Mucosa of descending colon (tissue), 3 donors: ENCODE results near the gene KRTAP1-5. TPM values are rescaled to one million over a fixed set of nuclear protein-coding genes. Genes with fewer than 3 reads are reported as not detected.
"Not testable (repeated sequence)": the region's sequence is repeated elsewhere in the genome, so short reads cannot be mapped to it uniquely, and the experiment has no call there.

Experiments used
- ATAC-seq: fragments of 200-7000 bp; cut with Tn5 transposase; one replicate; pipeline ENCODE4 v1.9.1; 2020; ENCODE audit warnings: mild to moderate bottlenecking, moderate library complexity
- DNase-seq, 3 donors: peaks; one replicate each; pipeline ENCODE4 v3.0.0-alpha.2; 2020
- H3K36me3 ChIP-seq: fragments of 200-600 bp; one replicate; pipeline ENCODE4 v1.8.0; 2021; ENCODE audit warnings: low read depth, mild to moderate bottlenecking
- H3K4me1 ChIP-seq: fragments of 200-600 bp; one replicate; pipeline ENCODE4 v1.8.0; 2021; ENCODE audit warnings: low read depth, mild to moderate bottlenecking
- H3K4me3 ChIP-seq: fragments of 200-600 bp; one replicate; pipeline ENCODE4 v1.8.0; 2021; ENCODE audit warnings: mild to moderate bottlenecking
- H3K9me3 ChIP-seq: fragments of 200-600 bp; one replicate; pipeline ENCODE4 v1.8.0; 2021; ENCODE audit warnings: mild to moderate bottlenecking
- intact Hi-C, 2 donors: fragments of 100-400 bp; cut with DNase I in 1 of 2; cut with micrococcal nuclease in 1 of 2; formaldehyde crosslinking; loops; one replicate each; pipeline versions ENCODE4 v1.11.0 to v1.11.1; 2022; cut with DNase I, micrococcal nuclease
- total RNA-seq, 3 donors: library from RNA; stranded (reverse); fragmentation: NEBNext Ultra II Directional in 2 of 3; extraction: Animal tissue kit (Norgen Biotek cat#: 25700) in 2 of 3; gene quantifications; one replicate each; pipeline versions ENCODE4 v1.2.1 to v1.2.4, GENCODE V29; 2021 to 2023
- TF ChIP-seq, protein P1 (sequence below): fragments of 200-600 bp; IDR thresholded peaks from one replicate; pipeline ENCODE4 v1.8.0; 2022; ENCODE audit warnings: antibody characterized with exemption, mild to moderate bottlenecking
- donor health status: DM: no; HTN: no; CAD: no; lungs with moderate emphysema.
- donor health status: DM: no; HTN: no; CAD: no.
- donor health status: DM: no; HTN: yes; CAD: no.

Gene KRTAP1-5
- total RNA-seq, 3 donors from 2014 or later, result not detected

DNA sequence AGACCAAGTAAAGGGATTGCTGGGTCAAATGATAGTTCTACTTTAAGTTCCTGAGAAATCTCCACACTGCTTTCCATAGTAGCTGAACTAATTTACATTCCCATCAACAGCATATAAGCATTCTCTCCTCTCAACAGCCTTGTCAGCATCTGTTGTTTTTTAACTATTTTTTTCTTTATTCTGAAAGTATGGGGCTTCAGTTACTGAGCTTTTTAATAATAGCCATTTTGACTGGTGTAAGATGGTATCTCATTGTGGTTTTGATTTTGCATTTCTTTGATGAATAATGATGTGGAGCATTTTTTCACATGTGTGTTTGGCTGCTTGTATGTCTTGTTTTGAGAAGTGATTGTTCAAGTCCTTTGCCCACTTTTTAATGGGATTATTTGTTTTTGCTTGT is 25.6 kb upstream of the KRTAP1-5 start:
- intact Hi-C loops, result no loop called here
- TF ChIP-seq, protein P1, sequence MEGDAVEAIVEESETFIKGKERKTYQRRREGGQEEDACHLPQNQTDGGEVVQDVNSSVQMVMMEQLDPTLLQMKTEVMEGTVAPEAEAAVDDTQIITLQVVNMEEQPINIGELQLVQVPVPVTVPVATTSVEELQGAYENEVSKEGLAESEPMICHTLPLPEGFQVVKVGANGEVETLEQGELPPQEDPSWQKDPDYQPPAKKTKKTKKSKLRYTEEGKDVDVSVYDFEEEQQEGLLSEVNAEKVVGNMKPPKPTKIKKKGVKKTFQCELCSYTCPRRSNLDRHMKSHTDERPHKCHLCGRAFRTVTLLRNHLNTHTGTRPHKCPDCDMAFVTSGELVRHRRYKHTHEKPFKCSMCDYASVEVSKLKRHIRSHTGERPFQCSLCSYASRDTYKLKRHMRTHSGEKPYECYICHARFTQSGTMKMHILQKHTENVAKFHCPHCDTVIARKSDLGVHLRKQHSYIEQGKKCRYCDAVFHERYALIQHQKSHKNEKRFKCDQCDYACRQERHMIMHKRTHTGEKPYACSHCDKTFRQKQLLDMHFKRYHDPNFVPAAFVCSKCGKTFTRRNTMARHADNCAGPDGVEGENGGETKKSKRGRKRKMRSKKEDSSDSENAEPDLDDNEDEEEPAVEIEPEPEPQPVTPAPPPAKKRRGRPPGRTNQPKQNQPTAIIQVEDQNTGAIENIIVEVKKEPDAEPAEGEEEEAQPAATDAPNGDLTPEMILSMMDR, result no peak

DNA sequence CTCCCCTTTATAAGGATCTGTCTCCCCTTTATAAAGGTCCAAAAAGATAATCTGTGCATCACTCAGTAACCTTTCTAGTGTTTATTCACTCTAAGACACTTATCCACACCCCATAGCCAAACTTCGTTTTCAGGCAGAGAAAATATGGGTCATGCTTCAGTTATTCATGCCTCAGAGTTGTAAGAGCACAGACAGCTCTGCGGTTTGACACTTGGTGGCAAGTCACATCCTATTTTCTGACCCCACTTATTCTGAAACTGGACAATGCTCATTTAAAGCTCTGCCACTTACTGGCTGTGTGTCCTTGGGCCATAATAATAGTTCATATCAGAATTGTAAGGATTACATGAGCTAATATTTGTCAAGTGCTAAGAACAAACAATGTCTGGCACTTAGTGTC is 22.1 kb upstream of the KRTAP1-5 start:
- intact Hi-C loops, result no loop called here
- DNase-seq, result no peak
- Histone ChIP-seq H3K9me3 (no peaks in the 10 kb centered on the region), H3K4me3 (no peak overlapping the region), H3K4me1 (no peaks in the 10 kb centered on the region), H3K36me3 (no peaks in the 10 kb centered on the region)
- TF ChIP-seq, protein P1, result no peak
- no peak for ATAC-seq

More for the DNA sequence above, 25.6 kb upstream of the KRTAP1-5 start:
- ATAC-seq, result no peak
- no peak overlapping the region for H3K4me3 ChIP-seq
- H3K36me3 ChIP-seq, result no peaks in the 10 kb centered on the region
- no peak for DNase-seq
- no peaks in the 10 kb centered on the region for H3K4me1 ChIP-seq
- H3K9me3 ChIP-seq, result no peaks in the 10 kb centered on the region

DNA sequence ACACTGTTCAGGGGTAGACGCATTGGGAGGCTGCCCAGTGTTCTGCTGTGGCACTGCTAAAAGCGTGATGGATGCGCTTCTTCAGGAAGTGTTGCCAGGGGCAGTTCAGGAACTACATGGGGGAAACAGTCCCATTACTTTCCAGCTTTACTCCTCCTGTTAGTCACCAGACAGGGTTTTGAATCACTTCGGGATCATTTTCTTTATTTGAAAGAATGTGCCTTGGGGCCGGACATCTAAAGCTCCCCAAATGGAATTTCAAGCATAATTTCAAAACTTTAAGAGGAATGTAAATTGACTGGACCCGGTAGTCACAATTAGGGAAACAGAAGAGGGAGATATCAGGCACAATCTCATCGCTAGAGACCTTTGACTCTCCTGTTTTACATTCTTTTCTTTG is 21.4 kb upstream of the KRTAP1-5 start:
- Histone ChIP-seq H3K4me1 (no peaks in the 10 kb centered on the region), H3K9me3 (no peaks in the 10 kb centered on the region), H3K4me3 (no peak overlapping the region), H3K36me3 (no peaks in the 10 kb centered on the region)
- intact Hi-C loops, result no loop called here
- DNase-seq (no peak), ATAC-seq (no peak)
- TF ChIP-seq, protein P1, result no peak

DNA sequence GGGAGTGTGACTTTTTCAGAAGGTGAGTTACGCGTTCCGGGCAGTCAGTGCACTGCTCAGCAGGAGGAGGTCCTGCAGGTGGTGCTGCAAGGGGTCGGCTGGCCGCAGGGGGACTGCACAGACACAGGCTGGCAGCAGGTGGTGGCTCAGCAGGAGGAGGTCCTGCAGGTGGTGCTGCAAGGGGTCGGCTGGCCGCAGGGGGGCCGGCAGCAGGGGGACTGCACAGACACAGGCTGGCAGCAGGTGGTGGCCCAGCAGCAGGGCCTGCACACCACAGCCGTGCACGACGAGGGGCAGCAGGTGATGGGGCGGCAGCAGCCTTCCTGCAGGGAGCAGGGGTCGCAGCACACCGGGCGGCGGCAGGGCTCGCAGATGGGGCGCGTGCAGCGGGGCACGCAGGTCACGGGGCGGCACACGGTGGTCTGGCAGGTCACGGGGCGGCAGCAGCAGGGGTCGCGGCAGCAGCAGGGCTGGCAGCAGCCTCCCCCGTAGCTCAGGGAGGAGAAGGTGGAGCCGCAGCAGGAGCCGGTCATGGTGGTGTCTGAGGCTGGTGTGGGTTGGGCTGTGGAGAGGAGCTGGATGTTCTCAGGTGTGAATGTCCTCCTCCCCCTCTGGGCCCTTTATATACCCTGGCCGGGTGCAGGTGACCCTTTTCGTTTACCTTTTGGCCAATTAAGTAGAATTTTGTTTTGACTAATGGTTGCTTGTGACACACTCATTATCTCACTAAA is 19.9 kb upstream of the KRTAP1-5 start, which contains the start of gene KRTAP2-1:
Gene KRTAP2-1, minus strand, starts transcription at position 582 of the 731 bp plus-strand sequence. Its CDS starts 49 bp downstream, at position 533.
- H3K36me3 ChIP-seq, ATAC-seq, DNase-seq, H3K4me3 ChIP-seq, intact Hi-C loops, H3K9me3 ChIP-seq, H3K4me1 ChIP-seq: not testable (repeated sequence)

DNA sequence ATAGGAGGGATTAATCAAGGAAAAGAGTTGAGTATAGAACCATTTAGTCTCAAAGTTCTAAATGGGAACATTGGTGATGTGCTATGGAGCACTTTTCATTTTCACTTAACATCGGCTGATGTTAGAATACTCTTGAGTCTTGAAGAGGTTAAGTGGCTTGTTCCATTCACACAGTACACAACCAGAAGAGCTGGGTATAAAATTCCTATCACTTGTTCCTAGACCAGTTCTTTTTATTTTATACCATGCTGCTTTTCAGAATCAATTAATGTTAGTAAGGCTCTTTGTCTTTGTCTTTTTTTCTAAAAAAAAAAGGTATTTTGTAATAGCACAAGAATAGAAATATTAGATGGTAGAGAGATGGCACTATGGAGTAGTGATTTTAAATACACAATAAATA is 15.9 kb upstream of the KRTAP1-5 start:
- intact Hi-C loops, result no loop called here
- Histone ChIP-seq H3K9me3 (no peaks in the 10 kb centered on the region), H3K4me1 (no peaks in the 10 kb centered on the region), H3K36me3 (no peaks in the 10 kb centered on the region), H3K4me3 (no peak overlapping the region)
- TF ChIP-seq, protein P1, result no peak
- no peak for ATAC-seq
- no peak for DNase-seq

DNA sequence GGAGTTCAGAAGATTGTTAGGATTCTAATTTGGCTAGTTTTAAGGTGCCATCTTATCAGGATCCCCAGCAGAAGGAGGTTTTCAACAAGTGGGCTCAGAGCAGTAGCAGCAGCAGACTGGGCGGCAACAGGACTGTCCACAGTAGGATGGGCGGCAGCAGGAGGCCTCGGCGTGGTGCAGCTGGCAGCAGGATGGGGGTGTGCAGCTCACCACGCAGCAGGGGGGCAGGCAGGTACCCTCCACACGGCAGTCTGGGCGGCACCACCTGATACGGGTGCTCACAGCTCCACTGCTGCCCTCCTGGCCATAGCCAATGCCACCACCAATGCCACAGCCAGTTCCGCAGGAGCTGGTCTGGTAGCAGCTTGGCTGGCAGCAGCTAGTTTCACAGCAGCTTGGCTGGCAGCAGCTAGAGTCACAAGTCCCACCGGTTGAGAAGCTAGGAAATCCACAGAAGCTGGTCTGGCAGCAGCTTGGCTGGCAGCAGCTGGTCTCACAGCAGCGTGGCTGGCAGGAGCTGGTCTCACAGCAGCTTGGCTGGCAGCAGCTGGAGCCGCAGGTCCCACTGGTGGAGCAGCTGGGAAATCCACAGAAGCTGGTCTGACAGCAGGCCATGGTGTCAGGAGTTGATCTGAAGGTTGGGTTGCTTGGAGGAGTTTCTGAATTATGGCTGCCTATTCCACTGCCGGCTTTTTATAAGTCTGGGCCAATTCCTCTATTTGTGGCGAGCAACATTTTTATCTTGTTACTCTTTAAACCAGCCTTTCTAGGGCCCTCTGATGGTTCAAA is 14.0 kb upstream of the KRTAP1-5 start, which contains the start of gene KRTAP1-1:
Gene KRTAP1-1, minus strand, starts transcription at position 668 of the 789 bp plus-strand sequence. Its CDS starts 53 bp downstream, at position 615.
- DNase-seq, H3K36me3 ChIP-seq, H3K4me1 ChIP-seq, ATAC-seq, H3K4me3 ChIP-seq, H3K9me3 ChIP-seq, intact Hi-C loops: not testable (repeated sequence)
